Neutrophil (primary cell): ENCODE results near the gene WDSUB1.

Source experiments
- H3K27ac ChIP-seq: fragments of 200-600 bp; sonication (generic); 2 replicates; pipeline ENCODE4 v1.5.1; 2016; ENCODE audit warnings: mild to moderate bottlenecking, moderate library complexity
- H3K27me3 ChIP-seq: fragments of 200-600 bp; sonication (generic); 2 replicates; pipeline ENCODE4 v1.6.0; 2016; ENCODE audit warnings: mild to moderate bottlenecking
- H3K36me3 ChIP-seq: fragments of 200-600 bp; sonication (generic); 2 replicates; pipeline ENCODE4 v1.5.1; 2017
- H3K4me1 ChIP-seq, 2 experiments: fragments of 200-600 bp in 1 of 2; sonication (generic) in 1 of 2; 1 replicate in 1 of 2; 2 replicates in 1 of 2; pipeline versions ENCODE4 v1.5.1 to v1.6.1; 2013 to 2016; ENCODE audit warnings: low read depth in 1 of 2, low read length in 1 of 2, mild to moderate bottlenecking in 1 of 2, moderate library complexity in 1 of 2; ENCODE audit not compliant: control insufficient read depth in 1 of 2, insufficient read depth in 1 of 2
- H3K4me3 ChIP-seq, 2 experiments: fragments of 200-600 bp in 1 of 2; sonication (generic) in 1 of 2; 1 replicate in 1 of 2; 2 replicates in 1 of 2; pipeline ENCODE4 v1.5.1; 2013 to 2016; ENCODE audit warnings: low read depth in 1 of 2, low read length in 1 of 2, mild to moderate bottlenecking in 1 of 2, moderate library complexity in 1 of 2
- H3K9me3 ChIP-seq: fragments of 200-600 bp; sonication (generic); 2 replicates; pipeline ENCODE4 v1.5.1; 2016
- TF ChIP-seq, protein P1 (sequence below): fragments of 200-600 bp; sonication (generic); IDR thresholded peaks from 2 replicates; pipeline ENCODE4 v1.5.1; 2016; ENCODE audit warnings: antibody characterized with exemption

Gene WDSUB1

DNA sequence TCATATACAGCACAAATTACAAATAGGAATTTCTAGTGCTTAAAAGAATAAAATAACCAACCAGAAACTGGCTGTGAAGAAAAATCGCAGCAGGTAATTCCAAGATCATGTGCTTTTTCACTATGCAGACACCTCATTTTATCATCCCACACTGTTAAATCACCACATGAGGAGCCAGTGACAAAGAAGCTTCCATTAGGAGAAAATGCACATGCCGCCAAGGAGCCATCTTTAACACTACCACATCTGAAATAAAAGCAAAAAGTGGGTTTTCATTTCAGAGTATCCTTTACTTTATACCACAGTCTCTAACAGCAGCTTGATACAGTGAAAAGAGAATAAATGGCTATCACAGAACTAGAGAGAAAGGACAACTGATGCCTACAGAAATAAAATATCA, 6.8 kb downstream of the WDSUB1 start:
- Histone ChIP-seq H3K4me1 (no peaks in the 10 kb centered on the region), H3K27me3 (no peaks in the 10 kb centered on the region), H3K4me3 (no peak overlapping the region), H3K36me3 (no peaks in the 10 kb centered on the region), H3K9me3 (no peaks in the 10 kb centered on the region), H3K27ac (no peak overlapping the region)
- TF ChIP-seq, protein P1, sequence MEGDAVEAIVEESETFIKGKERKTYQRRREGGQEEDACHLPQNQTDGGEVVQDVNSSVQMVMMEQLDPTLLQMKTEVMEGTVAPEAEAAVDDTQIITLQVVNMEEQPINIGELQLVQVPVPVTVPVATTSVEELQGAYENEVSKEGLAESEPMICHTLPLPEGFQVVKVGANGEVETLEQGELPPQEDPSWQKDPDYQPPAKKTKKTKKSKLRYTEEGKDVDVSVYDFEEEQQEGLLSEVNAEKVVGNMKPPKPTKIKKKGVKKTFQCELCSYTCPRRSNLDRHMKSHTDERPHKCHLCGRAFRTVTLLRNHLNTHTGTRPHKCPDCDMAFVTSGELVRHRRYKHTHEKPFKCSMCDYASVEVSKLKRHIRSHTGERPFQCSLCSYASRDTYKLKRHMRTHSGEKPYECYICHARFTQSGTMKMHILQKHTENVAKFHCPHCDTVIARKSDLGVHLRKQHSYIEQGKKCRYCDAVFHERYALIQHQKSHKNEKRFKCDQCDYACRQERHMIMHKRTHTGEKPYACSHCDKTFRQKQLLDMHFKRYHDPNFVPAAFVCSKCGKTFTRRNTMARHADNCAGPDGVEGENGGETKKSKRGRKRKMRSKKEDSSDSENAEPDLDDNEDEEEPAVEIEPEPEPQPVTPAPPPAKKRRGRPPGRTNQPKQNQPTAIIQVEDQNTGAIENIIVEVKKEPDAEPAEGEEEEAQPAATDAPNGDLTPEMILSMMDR, result no peak

DNA sequence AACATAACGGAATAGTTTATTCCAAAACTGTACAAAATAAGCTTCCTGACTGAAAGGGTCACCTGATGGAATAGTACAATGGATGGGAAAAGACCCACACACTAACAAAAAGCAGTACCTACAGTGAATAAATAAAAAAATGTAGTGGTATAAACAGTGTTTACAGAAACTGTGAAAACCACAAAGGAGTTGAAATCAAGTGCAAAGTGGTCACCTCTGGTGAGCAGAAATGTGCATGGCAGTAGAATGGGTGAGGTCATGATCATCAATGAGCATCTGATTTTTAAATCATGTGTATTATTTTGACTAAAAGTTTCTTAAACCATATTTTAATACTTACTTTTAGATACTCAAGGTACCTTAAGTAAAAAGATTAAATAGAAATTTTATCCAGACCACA, 11.4 kb downstream of the WDSUB1 start:
- Histone ChIP-seq H3K36me3 (peaks cover 8% of the 10 kb centered on the region), H3K27me3 (no peaks in the 10 kb centered on the region), H3K9me3 (no peaks in the 10 kb centered on the region), H3K4me1 (no peaks in the 10 kb centered on the region), H3K4me3 (no peak overlapping the region), H3K27ac (no peak overlapping the region)
- TF ChIP-seq, protein P1, result no peak

DNA sequence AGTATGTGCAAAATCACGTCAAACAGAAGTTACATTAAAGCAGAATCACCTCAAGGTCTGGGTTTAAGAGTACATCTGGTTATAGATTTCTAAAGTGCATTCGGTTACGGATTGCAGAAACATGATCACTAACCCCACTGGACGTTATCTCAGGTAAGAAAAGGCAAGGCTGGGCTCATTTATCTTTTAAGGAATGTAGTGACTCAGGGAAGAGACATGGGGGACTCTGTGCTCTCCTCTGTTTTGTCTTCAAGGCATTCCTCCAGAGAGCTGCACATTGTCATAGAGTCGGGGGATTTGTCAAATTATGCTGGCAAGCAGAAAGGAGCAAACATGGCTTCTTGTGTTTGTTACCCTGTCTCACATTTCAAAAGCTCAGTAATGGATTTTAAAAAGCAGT, 14.3 kb downstream of the WDSUB1 start:
- no peak overlapping the region for H3K27ac ChIP-seq
- no peaks in the 10 kb centered on the region for H3K9me3 ChIP-seq
- H3K36me3 ChIP-seq, result peaks cover 8% of the 10 kb centered on the region
- no peak overlapping the region for H3K4me3 ChIP-seq
- TF ChIP-seq, protein P1, result no peak
- H3K27me3 ChIP-seq, result no peaks in the 10 kb centered on the region
- H3K4me1 ChIP-seq, result no peaks in the 10 kb centered on the region

DNA sequence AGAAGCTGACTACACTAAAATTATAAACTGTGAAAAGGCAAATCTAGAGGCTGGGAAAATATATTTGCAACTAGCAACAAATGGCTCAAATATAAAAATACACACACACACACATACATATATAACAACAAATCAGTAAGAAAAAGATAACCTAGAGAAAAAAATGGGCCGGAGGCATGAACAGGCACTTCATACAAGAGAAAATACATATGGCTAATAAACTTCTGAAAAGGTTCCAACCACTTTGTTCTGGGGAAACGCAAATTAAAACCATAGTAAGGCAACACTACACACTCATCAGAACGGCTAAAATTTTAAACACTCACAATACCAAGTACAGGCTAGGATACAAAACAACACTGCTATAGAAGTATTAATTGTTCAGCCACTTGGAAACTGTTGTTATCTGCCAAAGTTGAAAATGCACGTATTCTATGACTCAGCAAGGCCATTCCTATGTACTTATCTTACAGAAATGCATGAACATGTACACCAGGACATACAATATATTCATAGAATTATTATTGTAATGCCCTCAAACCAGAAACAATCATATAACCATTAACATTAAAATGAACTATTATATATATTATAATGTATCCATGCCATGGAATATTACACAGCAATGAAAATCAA, 15.6 kb downstream of the WDSUB1 start:
- TF ChIP-seq, protein P1, result no peak
- H3K36me3 ChIP-seq, result peaks cover 8% of the 10 kb centered on the region
- no peak overlapping the region for H3K27ac ChIP-seq
- H3K4me3 ChIP-seq, result no peak overlapping the region
- H3K4me1 ChIP-seq, result no peaks in the 10 kb centered on the region
- H3K9me3 ChIP-seq, result no peaks in the 10 kb centered on the region
- no peaks in the 10 kb centered on the region for H3K27me3 ChIP-seq

DNA sequence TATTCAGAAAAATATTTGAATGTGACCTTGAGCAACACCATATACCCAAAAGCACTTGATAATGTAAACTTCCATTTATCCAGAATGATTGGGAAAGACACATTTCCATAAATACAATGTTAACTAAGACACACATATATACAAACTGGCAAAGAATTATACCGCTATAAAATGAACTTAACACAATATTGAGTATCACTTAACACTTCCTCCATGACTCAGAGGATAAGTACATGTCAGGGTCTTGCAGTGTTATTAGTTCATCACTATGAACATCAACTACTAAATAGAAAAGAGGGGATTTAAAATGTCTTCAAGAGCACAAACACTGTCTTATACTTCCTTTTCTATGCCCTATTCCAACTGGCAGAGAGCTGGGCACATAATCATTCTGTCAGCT, 18.6 kb downstream of the WDSUB1 start:
- no peak overlapping the region for H3K27ac ChIP-seq
- H3K4me1 ChIP-seq, result no peaks in the 10 kb centered on the region
- H3K9me3 ChIP-seq, result no peaks in the 10 kb centered on the region
- no peak overlapping the region for H3K4me3 ChIP-seq
- TF ChIP-seq, protein P1, result no peak
- H3K36me3 ChIP-seq, result peaks cover 8% of the 10 kb centered on the region
- no peaks in the 10 kb centered on the region for H3K27me3 ChIP-seq
